Liver (tissue), 2 donors: ENCODE results near the gene GNG4.

Experiments used
- MAX ChIP-seq: IDR thresholded peaks from 2 replicates; pipeline ENCODE4 v1.6.1; 2016; ENCODE audit warnings: antibody characterized with exemption
- SP1 ChIP-seq: IDR thresholded peaks from 2 replicates; pipeline ENCODE4 v1.6.1; 2018; ENCODE audit warnings: antibody characterized with exemption, mild to moderate bottlenecking
- TAF1 ChIP-seq: conservative IDR thresholded peaks from 2 replicates; pipeline ENCODE4 v1.6.1; 2016; ENCODE audit warnings: antibody characterized with exemption, mild to moderate bottlenecking
- donor health status: healthy.

GRCh38 chr1:235646463-235646862 lies 3.1 kb downstream of the GNG4 start:
- TF ChIP-seq MAX (no peak), SP1 (no peak), TAF1 (no peak)
